ENCODE data around the gene THNSL1. TPM values are rescaled to one million over a fixed set of nuclear protein-coding genes. Genes with fewer than 3 reads are reported as not detected.

Gene THNSL1
- total and polyA plus RNA-seq, 9 of the 15 experiments (the other 6 are each of a cell fraction or from before 2014, with no cell fraction given): 4.5 to 8.6 (median 6.3) TPM

GRCh38 chr10:25061711-25062449 is 45.5 kb downstream of the THNSL1 start:
- FAIRE-seq (peak; percentile 61), DNase-seq (ENCODE audit: extremely low read depth in 1 of 4, low spot score in 3 of 4) (peak; percentile 29 to 61 (median 35)), ATAC-seq (peak; percentile 32)
- peak overlapping the region; percentile 85 for H3K27ac ChIP-seq (ENCODE audit: extremely low read depth, low read depth, low read length)
- in situ Hi-C loops (cut with MboI) (no loop called here), intact Hi-C loops (cut with micrococcal nuclease) (no loop called here)
- peak overlapping the region; percentile 14 for H3K4me3 ChIP-seq
- no peaks in the 10 kb centered on the region for H3K9me1 ChIP-seq (ENCODE audit: control insufficient read depth, insufficient read depth, low read length)
- H4K20me1 ChIP-seq (replicated peaks; ENCODE audit: control insufficient read depth, insufficient read depth, low read length): no peaks in the 10 kb centered on the region
- peak overlapping the region; percentile 81 for H3K4me2 ChIP-seq (ENCODE audit: insufficient read depth, low read length)
- H3K27me3 ChIP-seq (ENCODE audit: control insufficient read depth in 2 of 2, insufficient read depth in 2 of 2, low read length in 2 of 2): no peaks in the 10 kb centered on the region
- H3K9me3 ChIP-seq (replicated peaks; ENCODE audit: control insufficient read depth, insufficient read depth, low read depth, low read length): no peaks in the 10 kb centered on the region
- peaks cover 20 to 49% of the 10 kb centered on the region in 2 experiments; a peak in 3 of 5 replicates for H3K4me1 ChIP-seq (replicated peaks in 1 of 2; ENCODE audit: control insufficient read depth in 2 of 2, insufficient read depth in 2 of 2, low read length in 2 of 2)
- H2AFZ ChIP-seq (ENCODE audit: low read depth, low read length): peak overlapping the region; percentile 94
- POLR2A ChIA-PET: interaction anchor here (0.7 to 1.1 kb wide), 3 partner anchors 15 to 194 kb away, joined by 3 to 4 read pairs (median 3); no protein-coding TSS in a partner anchor
- no peaks in the 10 kb centered on the region for H3K36me3 ChIP-seq (ENCODE audit: control insufficient read depth, insufficient read depth, low read length)
- no peaks in the 10 kb centered on the region for H3K79me2 ChIP-seq (ENCODE audit: control insufficient read depth, insufficient read depth, low read length)
- peak overlapping the region; percentile 84 to 87 for H3K9ac ChIP-seq (ENCODE audit: insufficient read depth in 1 of 2, low read depth in 2 of 2, low read length in 2 of 2)
- CTCF ChIA-PET (ENCODE audit: low intra/inter-chr PET ratio): no interaction called here
- WGBS (ENCODE audit: insufficient coverage, low coverage, missing lambda C conversion rate): 7% methylated on average over 11 of the region's 11 CpGs
- TSS peak; percentile 85 for BruUV-seq (replicated peaks)
- TF ChIP-seq FOS (IDR thresholded peaks at IDR 0.05; ENCODE audit: extremely low read depth, insufficient read length) (no peak), ZNF592 (IDR thresholded peaks at IDR 0.05) (peak; percentile 74), PHB2 (IDR thresholded peaks at IDR 0.05; ENCODE audit: low read depth) (no peak), ATF1 (CRISPR knock-in tag; IDR thresholded peaks at IDR 0.05) (no peak), ATF1 (tag; IDR thresholded peaks at IDR 0.05) (peak; percentile 20; the same call in 1 of the 2 replicates), MTA3 (IDR thresholded peaks at IDR 0.05; ENCODE audit: borderline replicate concordance) (0 out of 2 replicates have a peak, but pooled peaks have one; percentile 31), NFRKB (IDR thresholded peaks at IDR 0.05; ENCODE audit: low read depth) (peak; percentile 73), ZNF395 (CRISPR knock-in tag; IDR thresholded peaks at IDR 0.05) (no peak)
